ENCODE data around the gene MAN1B1. TPM values are rescaled to one million over a fixed set of nuclear protein-coding genes. Genes with fewer than 3 reads are reported as not detected.
"Not testable (repeated sequence)": the region's sequence is repeated elsewhere in the genome, so short reads cannot be mapped to it uniquely, and the experiment has no call there.

The MAN1B1 gene
- polyA plus RNA-seq, 5 donors, result 50.7 to 68.6 (median 60.1) TPM

DNA sequence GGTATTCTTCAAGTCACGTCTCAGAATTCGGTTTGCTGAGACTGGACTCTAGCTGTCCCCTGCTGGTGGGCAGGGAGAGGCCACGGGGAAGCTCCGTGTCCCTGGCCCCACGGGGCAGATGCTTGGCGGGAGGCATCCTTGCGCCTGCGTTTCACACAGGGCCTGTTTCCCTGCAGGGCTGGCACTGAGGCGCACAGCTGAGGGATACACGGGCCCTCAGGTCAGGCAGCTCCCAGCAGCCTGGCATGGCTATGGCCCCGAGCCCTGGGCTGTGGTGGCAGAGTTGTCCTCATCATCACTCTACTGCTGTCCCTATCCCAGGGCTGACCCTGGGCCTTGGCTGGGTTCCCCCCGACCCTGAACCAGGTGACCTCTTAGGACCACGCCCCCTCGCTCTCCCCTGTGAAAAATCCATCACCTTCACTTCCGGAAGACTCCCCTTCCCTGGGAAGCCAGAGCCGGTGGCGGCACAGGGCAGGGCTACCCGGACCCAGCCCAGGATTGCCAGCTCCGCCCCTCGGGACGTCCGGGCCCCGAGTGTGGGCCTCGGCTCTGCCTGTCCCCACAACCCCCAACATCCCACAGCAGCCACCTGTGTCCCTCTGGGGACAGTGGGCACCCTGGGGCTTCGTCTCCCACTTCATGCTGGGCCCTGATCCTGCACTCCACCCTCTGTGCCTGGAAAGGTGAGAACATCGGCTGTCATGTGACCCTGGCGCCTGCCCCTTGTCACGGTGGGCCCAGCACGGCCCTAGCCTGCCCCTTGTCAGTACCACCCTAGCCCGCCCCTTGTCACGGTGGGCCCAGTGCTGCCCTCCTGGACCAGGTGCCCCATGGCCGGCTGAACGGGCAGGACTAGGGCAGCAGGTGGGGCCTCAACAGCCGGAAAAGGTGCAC is 22.7 kb downstream of the MAN1B1 start:
- DNase-seq, result no peak

DNA sequence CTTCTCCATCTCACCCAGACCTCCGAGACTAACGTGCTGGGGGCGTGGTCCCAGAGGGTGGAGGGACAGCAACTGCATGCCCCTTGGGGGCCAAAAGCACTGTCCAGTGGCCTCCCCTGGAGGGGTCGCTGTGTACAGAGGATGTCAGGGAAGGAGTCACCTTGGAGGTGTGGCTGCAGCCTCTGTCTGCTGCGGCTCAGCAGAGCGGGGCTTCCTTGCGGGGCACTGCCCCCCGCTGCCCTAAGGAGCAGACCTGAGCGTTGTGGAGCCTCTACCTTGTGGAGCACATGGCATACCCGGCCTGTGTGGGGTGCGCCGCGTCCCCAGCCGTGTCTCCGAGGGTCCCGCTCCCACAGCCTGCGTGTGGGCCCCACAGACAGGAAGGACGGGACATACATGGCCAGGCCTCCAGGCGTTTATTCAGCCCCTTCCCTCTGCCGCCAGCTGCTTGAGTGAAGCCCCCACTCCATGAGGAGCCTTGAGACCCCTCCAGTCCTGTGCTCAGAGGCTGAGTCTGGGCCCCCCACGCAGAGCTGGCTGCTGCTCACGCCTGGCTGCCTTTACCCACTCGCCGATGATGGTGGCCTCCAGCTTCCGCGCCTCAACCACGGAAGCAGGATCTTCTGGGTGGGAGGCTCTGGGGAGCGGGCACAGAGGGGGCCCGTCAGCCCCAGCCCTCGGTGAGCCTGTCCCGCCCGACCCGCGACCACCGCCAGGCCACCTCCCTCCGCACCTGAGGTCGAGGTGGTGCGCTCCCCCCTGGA is 23.5 kb downstream of the MAN1B1 start:
- DNase-seq, result no peak

DNA sequence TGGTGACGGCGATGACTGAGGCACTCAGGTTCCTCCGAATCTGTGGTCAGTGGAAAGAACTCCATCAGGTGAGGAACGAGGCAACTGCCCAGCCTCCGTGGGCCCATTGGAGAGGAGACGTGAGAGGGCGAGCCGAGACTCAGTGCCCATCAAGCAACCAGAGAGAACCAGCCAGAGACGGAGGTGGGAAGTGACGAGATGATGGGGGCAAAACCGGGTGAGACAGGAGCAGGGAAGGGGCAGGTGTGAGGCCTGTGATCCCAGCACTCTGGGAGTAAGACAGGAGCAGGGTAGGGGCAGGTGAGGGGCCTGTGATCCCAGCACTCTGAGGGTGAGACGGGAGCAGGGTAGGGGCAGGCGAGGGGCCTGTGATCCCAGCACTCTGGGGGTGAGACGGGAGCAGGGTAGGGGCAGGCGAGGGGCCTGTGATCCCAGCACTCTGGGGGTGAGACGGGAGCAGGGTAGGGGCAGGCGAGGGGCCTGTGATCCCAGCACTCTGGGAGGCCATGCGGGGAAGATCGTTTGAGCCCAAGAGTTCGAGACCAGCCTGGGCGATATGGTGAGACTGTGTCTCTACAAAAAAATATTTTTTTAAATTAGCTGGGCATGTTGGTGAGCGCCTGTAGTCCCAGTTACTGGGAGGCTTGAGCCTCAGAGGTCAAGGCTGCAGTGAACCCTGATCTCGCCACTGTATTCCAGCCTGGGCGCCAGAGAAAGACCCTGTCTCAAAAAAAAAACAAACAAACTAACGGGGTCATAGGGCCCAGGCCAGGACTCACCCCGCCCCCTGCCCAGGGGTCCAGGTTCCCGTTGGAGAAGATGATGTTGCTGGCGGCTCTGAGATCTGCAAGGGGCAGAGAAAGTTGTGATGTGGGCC is 24.4 kb downstream of the MAN1B1 start:
- DNase-seq, result no peak

DNA sequence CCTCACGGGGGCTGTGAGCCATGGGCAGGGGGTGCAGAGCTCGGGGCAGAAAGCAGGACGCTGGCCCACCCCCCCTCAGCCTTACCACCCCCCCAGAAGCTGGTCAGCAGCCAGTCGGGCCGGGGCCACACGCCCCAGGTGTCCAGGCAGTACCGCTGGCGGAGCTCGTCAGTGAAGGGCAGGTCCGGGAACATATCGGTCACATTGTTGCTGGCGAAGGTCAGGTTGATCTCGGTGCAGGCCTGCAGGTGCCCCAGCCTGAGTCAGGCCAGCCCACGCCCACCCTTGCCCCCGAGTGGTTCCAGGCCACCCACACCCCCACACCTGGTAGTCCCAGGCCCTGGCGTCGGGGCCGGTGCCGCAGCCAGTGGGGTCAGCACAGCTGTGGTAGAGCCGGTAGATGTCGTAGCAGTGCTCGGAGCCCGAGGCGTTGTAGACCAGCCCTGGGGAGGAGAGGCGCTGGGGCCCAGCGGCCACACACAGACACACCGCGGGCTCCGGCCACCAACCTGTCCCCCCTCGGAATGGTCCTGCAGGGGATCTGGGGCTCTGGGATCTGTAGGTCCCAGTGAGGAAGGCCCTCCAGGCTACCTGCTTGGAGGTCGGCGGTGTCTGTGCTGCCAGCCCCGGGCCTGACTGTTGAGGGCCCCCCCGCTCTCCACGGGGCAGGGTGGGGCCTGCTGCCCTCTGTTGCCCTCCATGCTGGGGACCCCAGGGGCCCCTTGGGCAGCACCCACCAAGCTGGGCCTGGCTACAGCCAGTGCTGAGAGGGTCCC is 25.2 kb downstream of the MAN1B1 start:
- DNase-seq, result no peak

DNA sequence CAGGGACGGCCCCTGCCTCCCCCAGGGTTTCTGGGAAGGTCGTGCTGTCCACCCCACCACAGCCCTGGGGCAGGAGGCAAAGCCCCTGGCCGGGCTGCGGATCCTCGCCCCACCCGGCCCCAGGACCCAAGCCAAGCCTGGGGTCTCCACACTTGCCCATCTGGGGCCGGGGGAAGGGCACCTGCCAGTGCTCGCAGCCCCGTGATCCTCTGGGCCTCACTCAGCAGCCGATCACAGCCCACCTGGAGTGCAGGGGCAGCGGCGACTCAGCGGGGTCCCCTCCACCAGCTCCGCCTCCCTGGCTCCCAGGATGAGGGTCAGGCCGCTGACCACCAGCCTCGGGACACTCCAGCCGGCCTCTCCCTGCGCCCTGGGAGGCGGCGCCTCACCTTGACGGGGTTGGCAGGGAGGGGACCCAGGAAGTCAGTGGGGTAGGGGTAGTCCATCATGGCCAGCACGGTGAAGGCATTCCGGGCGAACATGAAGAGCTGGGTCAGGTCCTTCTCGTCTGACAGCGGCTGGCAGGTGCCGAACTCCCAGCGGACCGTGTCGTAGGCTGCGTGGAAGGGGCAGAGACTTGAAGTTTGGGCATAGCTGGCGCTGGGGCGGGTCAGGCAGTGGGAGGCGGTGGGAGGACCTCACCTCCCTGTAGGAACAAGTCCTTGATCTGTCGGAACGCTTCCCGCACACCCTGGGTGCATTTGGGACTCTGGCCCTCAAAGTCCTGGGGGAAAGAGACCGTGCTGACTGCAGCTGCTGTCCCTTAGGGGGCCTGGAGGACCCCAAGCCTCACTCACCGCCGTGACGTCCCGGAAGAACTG is 26.0 kb downstream of the MAN1B1 start:
- DNase-seq, result no peak

DNA sequence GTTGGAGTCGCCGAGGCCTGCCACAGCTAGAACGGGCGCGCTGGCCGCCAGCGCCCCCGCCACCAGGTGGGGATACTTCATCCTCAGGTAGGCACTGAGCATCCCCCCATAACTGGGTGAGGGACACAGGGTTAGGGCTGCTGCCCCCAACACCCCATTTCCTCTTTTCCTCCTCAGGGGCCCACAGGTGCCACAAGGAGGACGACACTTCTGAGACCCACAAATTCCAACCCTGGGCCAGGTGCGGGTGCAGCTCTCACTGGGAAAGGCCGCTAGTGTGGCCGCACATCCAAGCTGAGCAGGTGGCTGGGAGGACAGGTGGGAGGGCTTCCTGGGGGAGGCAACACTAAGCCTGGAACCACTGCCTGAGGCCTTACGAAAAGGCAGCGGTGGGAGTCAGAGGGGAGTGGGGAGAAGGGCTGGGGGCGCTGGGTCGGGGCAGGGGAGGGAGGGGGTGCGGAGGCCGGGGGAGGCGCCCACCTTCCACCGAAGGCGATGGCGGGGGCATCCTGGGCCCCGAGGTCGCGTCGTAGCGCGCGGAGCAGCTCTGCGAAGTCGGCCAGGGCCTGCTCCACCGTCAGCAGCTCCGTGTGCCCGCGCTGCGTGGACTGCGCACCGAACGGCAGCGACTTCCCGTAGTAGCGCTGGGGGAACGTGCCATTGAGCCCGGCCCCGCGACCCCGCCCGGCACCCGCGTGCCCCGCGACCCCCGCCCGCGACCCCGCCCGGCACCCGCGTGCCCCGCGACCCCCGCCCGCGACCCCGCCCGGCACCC is 26.8 kb downstream of the MAN1B1 start:
- no peak for DNase-seq

DNA sequence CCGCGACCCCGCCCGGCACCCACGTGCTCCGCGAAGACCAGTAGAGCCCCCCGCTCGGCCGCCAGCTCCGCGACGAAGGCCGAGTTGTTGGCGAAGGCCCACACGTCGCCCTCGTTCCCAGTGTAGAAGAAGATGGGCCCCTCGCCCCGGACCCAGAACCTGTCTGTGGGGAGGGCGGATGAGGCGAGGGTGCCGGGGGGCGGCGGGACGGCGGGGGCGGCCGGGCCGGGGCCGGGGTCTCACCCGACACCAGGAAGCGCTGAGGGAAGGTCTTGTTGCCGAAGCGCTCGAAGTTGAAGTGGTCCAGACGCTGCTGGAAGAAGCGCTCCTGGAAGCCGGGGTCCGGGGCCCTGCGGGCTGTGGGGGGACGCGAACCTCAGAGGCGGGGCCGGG is 27.4 kb downstream of the MAN1B1 start:
- no peak for DNase-seq

DNA sequence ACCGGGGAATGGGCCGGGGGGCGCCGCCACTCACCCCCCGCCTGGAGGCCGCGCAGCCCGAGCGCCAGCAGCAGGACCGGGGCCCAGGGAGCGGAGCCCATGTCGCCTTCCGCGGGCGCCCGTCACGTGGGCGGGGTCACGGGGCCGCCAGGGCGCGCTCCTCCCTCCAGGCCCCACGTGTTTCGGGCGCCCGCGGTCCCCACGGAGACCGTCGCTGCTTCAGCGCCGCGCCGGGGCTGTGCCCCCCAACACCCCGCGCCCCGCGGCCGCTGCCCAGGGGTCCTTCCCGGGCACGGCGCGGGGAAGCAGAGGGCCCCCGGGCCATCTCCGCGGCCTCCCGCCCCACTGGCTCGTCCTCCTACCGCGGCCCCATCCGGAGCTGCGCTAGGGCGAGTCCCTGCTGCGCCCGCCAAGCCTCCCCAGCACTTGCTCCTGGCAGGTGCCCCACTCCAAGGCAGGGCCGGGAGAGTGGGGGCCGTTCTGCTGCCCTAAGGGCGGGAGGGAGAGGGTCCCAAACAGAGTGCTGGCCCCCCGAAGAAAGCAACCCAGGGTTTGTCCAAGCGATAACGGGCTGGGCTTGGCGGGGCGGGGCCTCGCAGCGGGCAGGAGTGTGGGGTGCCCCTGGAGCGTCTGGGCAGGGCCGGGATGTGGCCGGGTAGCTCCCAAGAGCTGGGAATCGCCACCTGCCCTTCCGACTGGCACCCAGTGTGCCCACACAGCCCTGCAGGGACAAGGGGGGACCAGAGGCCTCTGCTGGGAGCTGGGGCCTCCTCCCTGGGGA is 28.0 kb downstream of the MAN1B1 start, which contains the start of gene DPP7:
DPP7 (minus strand) TSS at position 121 of the 781 bp plus-strand sequence; CDS start at position 101, 20 bp downstream.
- peak in 1 of 2 donors; percentile 19 for DNase-seq

DNA sequence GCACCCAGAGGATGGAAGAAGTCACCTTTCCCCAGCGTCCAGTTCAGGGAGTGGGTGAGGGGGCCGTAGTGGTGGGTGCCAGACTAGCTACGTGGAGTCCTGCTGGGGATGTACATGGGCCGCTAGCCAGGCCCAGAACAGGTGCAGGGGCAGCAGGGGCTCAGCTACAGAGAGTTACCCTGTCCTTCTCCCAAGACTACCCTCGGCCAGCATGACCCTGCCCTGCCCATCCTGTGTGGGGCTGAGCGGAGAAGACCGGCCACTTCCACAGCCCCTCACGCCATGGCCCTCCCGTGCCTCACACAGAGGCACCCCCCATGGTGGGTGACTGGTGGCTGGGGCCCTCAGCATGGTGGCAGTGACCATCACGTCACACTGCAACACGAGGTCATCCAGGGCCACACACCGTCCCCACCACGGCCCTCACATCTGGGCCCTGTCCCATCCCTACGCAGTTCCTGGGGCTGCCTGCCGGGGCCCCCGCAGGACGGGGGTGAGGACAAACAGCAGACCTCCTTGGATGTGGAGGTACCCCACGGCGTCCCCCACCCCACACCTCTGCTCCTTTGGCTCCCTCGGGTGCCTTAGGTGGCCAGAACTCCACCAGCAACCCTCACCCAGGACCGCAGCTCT is 28.7 kb downstream of the MAN1B1 start:
- DNase-seq, result no peak

DNA sequence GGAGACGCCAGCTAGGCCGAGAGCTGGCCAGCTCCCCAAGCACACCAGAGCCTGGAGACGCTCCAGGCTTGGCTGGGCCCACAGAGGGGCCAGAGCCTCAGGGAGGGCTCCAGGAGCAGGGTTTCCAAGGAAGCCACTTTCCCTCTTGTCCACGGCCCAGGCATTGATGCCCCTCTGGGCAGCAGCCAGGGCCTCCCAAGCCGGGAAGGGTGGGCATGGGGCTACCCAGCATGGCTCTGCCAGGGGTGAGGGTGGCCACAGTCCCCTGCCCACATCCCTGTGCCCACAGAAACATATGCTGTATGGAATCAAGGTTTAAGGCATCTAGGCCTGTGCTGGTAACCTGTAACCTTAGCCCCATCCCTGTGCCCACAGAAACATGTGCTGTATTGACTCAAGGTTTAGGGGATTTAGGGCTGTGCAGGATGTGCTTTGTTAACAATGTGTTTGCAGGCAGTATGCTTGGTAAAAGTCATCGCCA is 29.3 kb downstream of the MAN1B1 start:
- no peak for DNase-seq

DNA sequence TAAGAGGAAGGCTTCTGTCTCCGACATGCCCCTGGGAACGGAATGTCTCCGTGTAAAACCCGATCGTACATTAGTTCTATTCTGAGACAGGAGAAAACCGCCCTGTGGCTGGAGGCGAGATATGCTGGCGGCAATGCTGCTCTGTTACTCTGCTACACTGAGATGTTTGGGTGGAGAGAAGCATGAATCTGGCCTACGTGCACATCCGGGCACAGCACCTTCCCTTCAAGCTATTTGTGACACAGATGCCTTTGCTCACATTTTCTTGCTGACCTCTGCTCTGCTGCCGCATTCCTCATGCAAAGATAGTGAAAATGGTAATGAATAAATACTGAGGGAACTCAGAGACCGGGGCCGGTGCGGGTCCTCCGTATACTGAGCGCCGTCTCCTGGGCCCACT is 29.9 kb downstream of the MAN1B1 start:
- DNase-seq, result no peak

DNA sequence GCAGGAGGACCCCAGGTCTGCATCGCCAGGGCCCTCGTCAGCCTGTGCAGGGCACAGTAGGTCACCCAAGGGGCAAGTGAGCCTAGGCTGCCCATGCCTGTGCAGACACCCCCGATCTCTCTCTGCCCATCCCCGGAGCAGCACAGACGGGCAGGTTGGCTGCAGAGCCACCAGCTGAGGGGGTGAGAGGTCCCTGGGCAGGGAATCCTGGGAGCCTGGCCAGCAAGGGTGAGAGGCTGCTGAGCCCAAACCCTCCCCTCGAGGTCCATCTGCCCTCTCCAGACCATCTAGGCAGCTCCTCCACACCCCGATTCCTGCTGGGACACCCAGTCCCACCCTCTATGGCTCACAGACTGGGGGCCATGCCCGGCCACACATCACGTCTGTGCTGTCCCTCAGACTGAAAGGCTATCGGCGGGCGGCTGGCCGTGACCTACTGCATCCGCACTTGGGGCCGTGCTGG is 30.5 kb downstream of the MAN1B1 start:
- no peak for DNase-seq

DNA sequence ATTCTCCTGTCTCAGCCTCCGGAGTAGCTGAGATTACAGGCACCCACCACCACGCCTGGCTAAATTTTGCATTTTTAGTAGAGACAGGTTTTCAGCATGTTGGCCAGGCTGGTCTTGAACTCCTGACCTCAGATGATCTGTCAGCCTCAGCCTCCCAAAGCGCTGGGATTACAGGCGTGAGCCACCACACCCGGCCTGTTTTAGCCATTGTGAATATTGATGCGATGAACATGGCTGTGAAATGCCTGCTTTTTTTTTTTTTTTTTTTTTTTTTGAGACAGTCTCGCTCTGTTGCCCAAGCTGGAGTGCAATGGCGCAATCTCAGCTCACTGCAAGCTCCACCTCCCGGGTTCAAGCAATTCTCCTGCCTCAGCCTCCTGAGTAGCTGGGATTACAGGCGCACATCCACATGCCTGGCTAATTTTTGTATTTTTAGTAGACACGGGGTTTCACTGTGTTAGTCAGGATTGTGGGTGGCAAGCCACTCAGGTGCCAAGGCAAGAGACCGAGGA is 31.4 kb downstream of the MAN1B1 start:
- not testable (repeated sequence) for DNase-seq

DNA sequence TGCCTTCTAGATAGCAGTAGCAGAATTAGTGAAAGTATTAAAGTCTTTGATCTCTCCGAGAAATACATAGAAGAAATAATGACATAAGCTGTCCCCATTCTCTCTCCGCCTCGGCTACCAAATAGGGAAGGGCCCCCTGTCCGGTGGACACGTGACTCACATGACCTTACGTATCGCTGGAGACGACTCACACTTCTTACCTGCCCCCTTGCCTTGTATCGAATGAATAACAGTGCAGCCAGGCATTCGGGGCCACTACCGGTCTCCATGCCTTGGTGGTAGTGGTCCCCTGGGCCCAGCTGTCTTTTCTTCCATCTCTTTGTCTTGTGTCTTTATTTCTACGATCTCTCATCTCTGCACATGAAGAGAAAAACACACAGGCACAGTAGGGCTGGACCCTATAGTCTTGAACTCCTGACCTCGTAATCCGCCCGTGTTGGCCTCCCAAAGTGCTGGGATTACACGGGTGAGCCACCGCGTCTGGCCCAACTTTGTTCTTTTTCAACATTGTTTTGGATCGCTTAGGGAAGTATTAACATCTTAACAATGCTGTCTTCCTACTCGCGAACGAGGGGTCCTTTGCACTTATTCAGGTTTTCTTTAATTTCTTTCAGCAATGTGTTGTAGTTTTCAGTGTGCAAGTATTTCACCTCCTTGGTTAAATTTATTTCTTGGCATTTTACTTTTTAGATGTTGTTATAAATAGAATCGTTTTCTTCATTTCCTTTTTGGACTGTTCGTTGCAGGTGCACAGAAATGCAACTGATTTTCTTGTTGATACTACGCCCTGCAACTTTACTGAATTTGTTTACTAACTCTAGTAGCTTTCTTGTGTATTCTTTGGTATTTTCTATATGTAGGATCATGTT is 35.4 kb downstream of the MAN1B1 start:
- DNase-seq, result not testable (repeated sequence)

DNA sequence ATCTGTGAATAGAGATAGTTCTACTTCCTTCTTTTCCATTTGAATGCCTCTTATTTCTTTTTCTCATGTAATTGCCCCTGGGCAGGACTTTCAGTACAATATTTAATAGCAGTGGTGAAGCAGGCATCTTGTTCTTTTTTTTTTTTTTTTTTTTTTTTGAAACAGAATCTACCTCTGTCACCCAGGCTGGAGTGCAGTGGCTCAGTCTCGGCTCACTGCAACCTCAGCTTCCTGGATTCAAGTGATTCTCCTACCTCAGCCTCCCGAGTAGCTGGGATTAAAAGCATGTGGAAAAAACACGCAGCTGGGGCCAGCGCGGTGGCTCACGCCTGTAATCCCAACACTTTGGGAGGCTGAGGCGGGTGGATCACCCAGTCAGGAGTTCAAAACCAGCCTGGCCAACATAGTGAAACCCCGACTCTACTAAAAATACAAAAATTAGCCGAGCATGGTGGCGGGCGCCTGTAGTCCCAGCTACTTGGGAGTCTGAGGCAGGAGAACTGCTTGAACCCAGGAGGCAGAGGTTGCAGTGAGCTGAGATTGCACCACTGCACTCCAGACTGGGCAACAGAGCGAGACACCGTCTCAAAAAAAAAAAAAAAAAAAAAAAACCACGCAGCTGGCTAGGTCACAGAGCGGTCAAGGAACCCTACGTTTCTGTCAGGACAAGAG is 36.1 kb downstream of the MAN1B1 start:
- not testable (repeated sequence) for DNase-seq

DNA sequence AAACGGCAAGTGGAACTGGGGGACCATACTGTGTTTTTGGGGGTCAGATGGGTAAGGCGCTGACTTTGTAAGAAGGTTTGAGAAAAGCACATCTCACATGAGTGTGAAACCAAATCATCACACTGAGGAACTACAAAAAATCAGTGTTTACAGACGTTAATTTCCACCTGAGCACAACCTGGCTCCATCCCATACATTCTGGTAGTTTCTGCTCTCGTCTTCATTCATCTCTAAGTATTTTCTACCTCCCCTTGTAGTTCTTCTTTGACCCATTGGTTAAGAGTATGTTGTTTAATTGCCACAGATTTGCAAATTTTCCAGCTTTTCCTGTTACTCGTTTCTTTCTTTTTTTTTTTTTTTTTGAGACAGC is 36.7 kb downstream of the MAN1B1 start:
- DNase-seq, result no peak

All from right lung (tissue), 5 donors.